HG03097 (cell line): Measurements from ENCODE around the gene SRSF6.
"Not testable (repeated sequence)": the region's sequence is repeated elsewhere in the genome, so short reads cannot be mapped to it uniquely, and the experiment has no call there.

Experiments
- ATAC-seq: cut with Tn5 transposase; IDR thresholded peaks from one replicate; pipeline ENCODE4 v1.9.1; 2021; ENCODE audit not compliant: unreplicated experiment, low FRiP score

The SRSF6 gene

GRCh38 chr20:43457640-43458421, at the start of gene SRSF6:
Gene SRSF6 (plus strand): TSS chr20:43457896. CDS start chr20:43458034, 138 bp downstream.
- peak; percentile 86 for ATAC-seq

- ATAC-seq, result no peak
These were observed 48.7 kb upstream of the SRSF6 start for GRCh38 chr20:43408848-43409576.

GRCh38 chr20:43409577-43409913, 48.2 kb upstream of the SRSF6 start:
- no peak for ATAC-seq

- no peak for ATAC-seq
These were observed 41.9 kb upstream of the SRSF6 start for GRCh38 chr20:43415661-43416430.

- ATAC-seq, result no peak
These were observed 41.0 kb upstream of the SRSF6 start for GRCh38 chr20:43416591-43417228.

GRCh38 chr20:43420192-43420591, 37.5 kb upstream of the SRSF6 start:
- no peak for ATAC-seq

GRCh38 chr20:43420913-43421312, 36.8 kb upstream of the SRSF6 start:
- not testable (repeated sequence) for ATAC-seq

- ATAC-seq, result no peak
These were observed 31.5 kb upstream of the SRSF6 start for GRCh38 chr20:43426172-43426571.

- ATAC-seq, result no peak
These were observed 27.2 kb upstream of the SRSF6 start for GRCh38 chr20:43430265-43431133.

- no peak for ATAC-seq
These were observed 26.6 kb upstream of the SRSF6 start for GRCh38 chr20:43431134-43431519.

- ATAC-seq, result no peak
These were observed 25.2 kb upstream of the SRSF6 start for GRCh38 chr20:43432498-43432897.

- ATAC-seq, result no peak
These were observed 24.3 kb upstream of the SRSF6 start for GRCh38 chr20:43433250-43433854.

- no peak for ATAC-seq
These were observed 23.1 kb upstream of the SRSF6 start for GRCh38 chr20:43434565-43434964.

- ATAC-seq, result peak; percentile 73
These were observed 18.9 kb upstream of the SRSF6 start for GRCh38 chr20:43438578-43439316.

GRCh38 chr20:43440531-43440930, 17.2 kb upstream of the SRSF6 start:
- no peak for ATAC-seq

GRCh38 chr20:43442282-43442880, 15.3 kb upstream of the SRSF6 start:
- ATAC-seq, result no peak

- no peak for ATAC-seq
These were observed 13.6 kb upstream of the SRSF6 start for GRCh38 chr20:43444107-43444506.

- ATAC-seq, result no peak
These were observed 11.3 kb upstream of the SRSF6 start for GRCh38 chr20:43446361-43446879.
